Activated CD4-positive, CD25-positive, alpha-beta regulatory T cell (primary cell): ENCODE data around the gene ACTL8.

ENCODE experiments used
- DNase-seq, 4 experiments: peaks; one replicate each; lab custom pipeline; 2025; lab: John Stamatoyannopoulos, UW

Gene ACTL8

DNA sequence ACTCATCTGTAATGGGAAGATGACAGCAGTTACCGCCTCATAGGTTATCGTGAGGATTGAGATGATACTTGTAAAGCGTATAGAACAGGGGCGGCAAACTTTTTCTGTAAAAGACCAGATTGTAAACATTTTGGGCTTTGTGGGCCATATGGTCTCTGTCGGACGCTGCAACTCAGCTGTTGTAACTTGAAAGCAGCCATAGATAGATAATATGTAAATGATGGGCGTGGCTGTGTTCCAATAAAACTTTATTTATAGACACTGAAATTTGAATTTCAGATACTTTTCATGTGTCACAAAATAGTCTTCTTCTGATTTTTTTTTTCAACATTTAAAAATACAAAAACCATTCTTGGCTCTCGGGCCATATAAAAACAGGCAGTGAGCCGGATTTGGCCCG lies 15.8 kb downstream of the ACTL8 start:
- DNase-seq = no peak

GRCh38 chr1:17772615-17773212 lies 17.6 kb downstream of the ACTL8 start:
- no peak for DNase-seq

GRCh38 chr1:17773591-17774326 lies 18.6 kb downstream of the ACTL8 start:
- no peak for DNase-seq

GRCh38 chr1:17774452-17774851 lies 19.3 kb downstream of the ACTL8 start:
- DNase-seq = no peak

- no peak for DNase-seq
Measured at GRCh38 chr1:17775796-17776195, 20.7 kb downstream of the ACTL8 start.

- DNase-seq = no peak
Measured at GRCh38 chr1:17776426-17776825, 21.3 kb downstream of the ACTL8 start.

GRCh38 chr1:17777330-17777729 lies 22.2 kb downstream of the ACTL8 start:
- no peak for DNase-seq

DNA sequence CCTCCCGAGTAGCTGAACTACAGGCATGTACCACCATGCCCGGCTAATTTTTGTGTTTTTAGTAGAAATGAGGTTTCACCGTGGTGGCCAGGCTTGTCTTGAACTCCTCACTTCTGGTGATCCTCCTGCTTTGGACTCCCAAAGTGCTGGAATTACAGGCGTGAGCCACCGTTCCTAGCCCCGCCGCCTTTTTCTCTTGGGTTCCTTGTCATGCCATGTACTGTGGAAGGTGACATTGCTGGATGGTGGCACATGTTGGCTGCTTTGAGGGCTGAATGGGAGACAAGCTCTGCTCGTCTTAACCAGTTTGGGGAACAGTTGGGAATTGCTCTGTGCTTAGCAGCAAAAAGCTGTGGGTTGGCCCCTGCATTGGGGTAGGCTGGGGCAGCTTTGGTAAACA lies 22.7 kb downstream of the ACTL8 start:
- no peak for DNase-seq

DNA sequence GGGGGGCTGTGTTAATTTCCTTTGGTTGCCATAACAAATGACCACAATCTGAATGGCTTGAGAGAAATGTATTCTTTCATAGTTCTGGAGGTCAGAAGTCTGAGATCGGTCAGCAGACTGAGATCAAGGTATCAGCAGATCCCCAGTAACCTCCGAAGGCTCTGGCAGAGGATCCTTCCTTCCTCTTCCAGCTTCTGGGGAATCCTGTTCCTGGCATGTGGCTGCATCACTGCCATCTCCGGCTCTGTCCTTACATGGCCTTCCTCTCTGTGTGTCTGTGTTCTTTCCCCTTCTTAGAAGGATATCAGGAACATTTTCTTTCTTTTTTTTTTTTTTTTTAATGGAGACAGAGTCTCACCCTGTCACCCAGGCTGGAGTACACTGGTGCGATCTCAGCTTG lies 25.8 kb downstream of the ACTL8 start:
- no peak for DNase-seq

GRCh38 chr1:17789926-17790325 lies 34.8 kb downstream of the ACTL8 start:
- DNase-seq = no peak

DNA sequence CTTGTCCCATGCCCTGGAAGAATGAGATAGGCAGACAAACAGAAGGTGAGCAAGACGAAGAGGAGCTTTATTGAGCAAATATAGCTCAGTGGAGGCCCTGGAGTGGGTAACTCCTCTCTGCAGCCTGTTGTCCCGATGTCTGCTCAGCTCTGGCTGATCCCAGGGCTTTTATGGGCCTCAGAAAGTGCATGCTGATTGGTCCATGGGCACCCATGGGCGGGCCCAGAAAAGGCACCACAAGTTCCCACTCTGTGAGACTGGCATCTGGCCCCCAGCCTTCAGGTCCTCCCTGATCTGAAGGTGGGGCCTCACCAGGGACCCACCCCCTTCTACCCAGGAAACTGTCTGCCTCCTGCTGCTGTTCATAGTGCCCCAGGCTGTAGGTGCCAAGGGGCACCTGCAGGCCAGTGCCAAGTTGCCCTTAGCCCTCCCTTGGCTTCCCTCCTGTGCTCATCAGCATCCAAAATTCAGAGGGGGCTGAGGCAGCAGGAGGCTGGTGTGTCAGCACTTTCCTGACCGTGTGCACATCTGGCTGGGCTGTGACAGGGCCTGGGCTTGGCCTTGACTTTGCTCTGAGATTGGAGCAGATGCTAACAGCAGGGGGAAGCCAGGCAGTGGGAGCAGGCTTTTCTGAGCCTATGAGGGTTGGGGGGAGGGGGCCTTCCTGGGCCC lies 35.4 kb downstream of the ACTL8 start:
- DNase-seq = no peak

DNA sequence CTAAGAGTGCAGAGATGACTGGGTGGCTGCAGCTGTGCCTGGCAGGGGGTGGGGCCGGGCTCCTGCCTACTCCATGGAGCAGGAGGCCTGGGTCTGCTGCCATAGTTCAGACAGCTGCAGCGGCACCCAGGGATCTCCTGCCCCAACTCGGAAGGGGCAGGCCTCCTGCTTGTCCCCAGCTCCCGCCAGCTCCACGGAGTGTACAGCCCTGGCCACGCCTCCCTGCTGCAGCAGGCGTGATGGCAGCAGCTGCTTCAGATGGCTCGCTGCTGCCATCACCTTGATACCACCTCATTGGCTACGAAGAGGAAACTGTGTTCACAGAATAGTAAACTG lies 35.9 kb downstream of the ACTL8 start:
- no peak for DNase-seq

- DNase-seq = no peak
Measured at GRCh38 chr1:17791480-17791879, 36.3 kb downstream of the ACTL8 start.

DNA sequence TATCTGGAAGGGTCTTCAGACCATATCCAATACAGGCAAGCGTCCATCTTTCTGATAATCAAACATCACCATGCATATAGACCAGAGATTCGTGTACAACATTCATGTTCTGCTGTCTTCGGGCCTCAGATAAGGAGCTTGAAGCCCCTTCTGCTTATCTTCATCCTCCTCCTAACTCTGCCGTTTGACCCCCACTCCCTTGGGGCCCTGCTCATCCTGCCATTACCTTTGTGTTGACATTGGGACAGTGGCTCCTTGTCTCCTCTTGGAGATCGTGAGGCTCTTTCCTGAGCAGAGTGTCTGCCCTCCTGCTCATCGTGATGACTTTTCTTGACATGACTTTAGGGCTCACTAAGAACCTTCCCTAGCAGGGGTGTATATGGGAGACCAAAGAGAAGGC lies 37.3 kb downstream of the ACTL8 start:
- DNase-seq = no peak

DNA sequence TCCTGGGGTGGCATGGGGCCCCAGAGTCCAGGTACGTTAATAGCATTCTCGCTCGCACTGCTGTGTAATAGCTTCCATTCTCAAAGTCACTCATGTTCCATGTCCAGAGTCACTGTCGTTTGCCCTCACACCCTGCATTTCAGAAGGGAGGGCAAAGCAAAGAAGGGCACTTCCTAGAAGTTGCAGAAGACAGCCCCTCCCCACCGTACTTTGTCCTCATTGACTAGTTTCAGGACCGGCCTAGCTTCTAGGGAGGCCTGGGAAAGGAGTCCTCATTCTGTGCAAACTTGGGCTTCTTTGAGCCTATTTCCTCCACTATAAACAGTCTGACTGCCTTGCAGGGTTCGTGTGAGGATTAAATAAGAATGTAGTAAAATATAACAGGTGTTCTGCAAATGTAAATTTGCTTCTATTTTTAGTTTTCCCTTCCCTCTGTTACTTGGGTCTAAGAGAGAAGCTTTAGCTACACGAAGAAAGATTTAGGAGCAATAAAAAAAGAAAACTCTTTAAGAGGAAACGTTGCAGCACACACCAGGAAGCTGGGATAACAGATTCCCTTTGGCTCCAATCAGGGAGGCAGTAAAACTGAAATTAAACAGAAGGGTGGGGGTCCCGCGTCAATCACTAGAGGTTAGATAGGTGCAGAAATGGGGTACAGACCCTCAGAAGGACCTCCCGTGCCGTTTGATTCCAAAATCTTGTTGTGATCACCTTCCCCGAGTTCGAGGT lies 40.1 kb downstream of the ACTL8 start:
- DNase-seq = no peak

GRCh38 chr1:17795836-17796645 lies 40.9 kb downstream of the ACTL8 start:
- DNase-seq = no peak

DNA sequence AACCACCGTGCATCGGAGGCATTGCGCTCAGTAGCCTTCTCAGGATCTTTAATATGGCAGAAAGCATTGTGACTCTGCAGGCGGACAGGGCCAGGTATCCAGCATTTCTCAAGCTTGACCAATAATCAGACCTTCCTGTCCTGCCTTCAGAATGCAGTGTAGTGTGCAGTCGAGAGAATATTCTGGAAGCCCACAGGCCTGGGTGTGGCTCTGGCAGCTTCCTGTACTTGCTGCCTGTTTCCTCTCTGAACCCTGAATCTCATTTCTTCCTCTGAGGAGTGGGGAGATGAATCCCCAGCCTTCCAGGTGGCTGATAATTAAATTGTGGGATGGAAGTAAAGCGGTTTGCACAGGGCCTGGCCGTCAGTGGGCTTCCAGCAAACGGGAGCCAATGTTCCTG lies 42.3 kb downstream of the ACTL8 start:
- DNase-seq = no peak

DNA sequence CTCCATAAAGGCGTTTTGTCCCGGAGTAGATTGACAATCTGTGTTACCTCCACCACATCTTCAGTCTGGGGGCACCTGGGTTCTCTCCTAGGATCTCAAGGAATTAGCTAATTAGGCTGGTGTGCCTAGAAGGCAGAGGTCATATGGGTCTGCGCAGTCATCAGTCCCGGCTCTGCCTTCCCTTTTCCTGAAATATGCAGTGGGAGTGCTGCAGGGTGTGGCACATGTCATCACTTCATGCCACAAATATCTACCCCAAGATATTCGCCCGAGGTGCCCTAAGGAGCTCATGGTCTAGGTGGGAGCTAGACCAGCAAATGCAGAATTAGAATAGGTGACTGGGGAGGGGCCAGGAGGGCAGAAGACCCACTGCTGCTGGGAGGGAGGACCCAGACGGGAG lies 42.9 kb downstream of the ACTL8 start:
- no peak for DNase-seq

- no peak for DNase-seq
Measured at GRCh38 chr1:17798799-17799382, 43.8 kb downstream of the ACTL8 start.

GRCh38 chr1:17799642-17800041 lies 44.5 kb downstream of the ACTL8 start:
- no peak for DNase-seq

- no peak for DNase-seq
Measured at GRCh38 chr1:17802164-17802563, 47.0 kb downstream of the ACTL8 start.

DNA sequence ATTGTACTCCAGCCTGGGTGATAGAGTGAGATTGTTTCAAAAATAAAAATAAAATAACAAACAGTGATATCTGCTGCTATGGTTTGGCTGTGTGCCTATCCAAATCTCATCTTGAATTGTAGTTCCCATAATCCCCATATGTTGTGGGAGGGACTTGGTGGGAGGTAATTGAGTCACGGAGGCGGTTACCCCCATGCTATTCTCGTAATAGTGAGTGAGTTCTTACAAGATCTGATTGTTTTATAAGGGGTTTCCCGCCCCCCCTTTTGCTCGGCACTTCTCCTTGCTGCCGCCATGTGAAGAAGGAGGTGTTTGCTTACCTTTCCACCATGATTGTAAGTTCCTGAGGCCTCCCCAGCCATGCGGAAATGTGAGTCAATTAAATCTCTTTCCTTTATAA lies 47.8 kb downstream of the ACTL8 start:
- DNase-seq = no peak
